PC-3 (cell line): ENCODE data around the gene ABCD3. TPM values are rescaled to one million over a fixed set of nuclear protein-coding genes. Genes with fewer than 3 reads are reported as not detected.

Experiments
- ATAC-seq: fragments of 200-7000 bp; cut with Tn5 transposase; 2 replicates; pipeline ENCODE4 v1.9.1; 2020; ENCODE audit warnings: mild to moderate bottlenecking, moderate library complexity
- BruUV-seq: library from RNA; stranded (reverse); fragments of 400-500 nt; replicated peaks from 2 replicates; lab custom pipeline; 2021; lab: Mats Ljungman, UMichigan
- CTCF ChIA-PET: fragments of 300-600 bp; sonication (Branson Sonifier 250); formaldehyde crosslinking; loops from one replicate; lab custom pipeline; 2022; ENCODE audit warnings: antibody characterized with exemption; lab: Charles Lee
- POLR2A ChIA-PET: fragments of 300-600 bp; sonication (Branson Sonifier 250); formaldehyde crosslinking; loops from one replicate; lab custom pipeline; 2022; ENCODE audit warnings: antibody characterized with exemption; ENCODE audit not compliant: unreplicated experiment; lab: Charles Lee
- DNase-seq: peaks from one replicate; pipeline ENCODE4 v3.0.0-alpha.2; 2015
- H2AFZ ChIP-seq: fragments of 300-600 bp; sonication (generic); 2 replicates; pipeline ENCODE4 v1.6.0; 2016; ENCODE audit warnings: antibody characterized with exemption, low read length
- H3F3A ChIP-seq: fragments of 300-600 bp; sonication (generic); one replicate; pipeline ENCODE4 v1.6.0; 2017; ENCODE audit warnings: antibody characterized with exemption, low read length, control low read depth, mild to moderate bottlenecking; ENCODE audit not compliant: unreplicated experiment
- H3K27ac ChIP-seq: fragments of 300-600 bp; sonication (generic); 2 replicates; pipeline ENCODE4 v1.5.1; 2016; ENCODE audit warnings: mild to moderate bottlenecking, low read length
- H3K27me3 ChIP-seq: fragments of 300-600 bp; sonication (generic); 2 replicates; pipeline ENCODE4 v1.6.1; 2016; ENCODE audit warnings: low read length, mixed read lengths
- H3K36me3 ChIP-seq: fragments of 300-600 bp; sonication (generic); 2 replicates; pipeline ENCODE4 v1.6.1; 2016; ENCODE audit warnings: low read depth, mixed run types, low read length, mixed read lengths
- H3K4me1 ChIP-seq: fragments of 300-600 bp; sonication (generic); 2 replicates; pipeline ENCODE4 v1.5.1; 2016; ENCODE audit warnings: low read length; ENCODE audit not compliant: insufficient read depth
- H3K4me2 ChIP-seq: fragments of 300-600 bp; sonication (generic); 2 replicates; pipeline ENCODE4 v1.6.0; 2016; ENCODE audit warnings: low read length
- H3K4me3 ChIP-seq: fragments of 300-600 bp; sonication (generic); 2 replicates; pipeline ENCODE4 v1.5.1; 2016; ENCODE audit warnings: mild to moderate bottlenecking, low read length, mixed read lengths
- H3K79me2 ChIP-seq: fragments of 300-600 bp; sonication (generic); 2 replicates; pipeline ENCODE4 v1.6.1; 2017; ENCODE audit warnings: low read length, mixed read lengths
- H3K9ac ChIP-seq: fragments of 300-600 bp; sonication (generic); 2 replicates; pipeline ENCODE4 v1.6.0; 2016; ENCODE audit warnings: mild to moderate bottlenecking, low read length
- H3K9me2 ChIP-seq: fragments of 300-600 bp; sonication (generic); replicated peaks from 2 replicates; pipeline ENCODE4 v1.6.1; 2016; ENCODE audit warnings: mixed run types, low read length, mixed read lengths
- H3K9me3 ChIP-seq: fragments of 300-600 bp; sonication (generic); 2 replicates; pipeline ENCODE4 v1.6.1; 2016; ENCODE audit warnings: low read length, mixed read lengths
- H4K20me1 ChIP-seq: fragments of 300-600 bp; sonication (generic); 2 replicates; pipeline ENCODE4 v1.6.1; 2016; ENCODE audit warnings: low read length, mixed read lengths
- EZH2 ChIP-seq: fragments of 300-600 bp; sonication (generic); IDR thresholded peaks from one replicate; pipeline ENCODE4 v1.6.1; 2017; ENCODE audit warnings: antibody characterized with exemption, mild to moderate bottlenecking, low read length; ENCODE audit not compliant: unreplicated experiment
- EZH2phosphoT487 ChIP-seq: fragments of 300-600 bp; sonication (generic); IDR thresholded peaks from 2 replicates; pipeline ENCODE4 v1.6.1; 2018; ENCODE audit warnings: mild to moderate bottlenecking, antibody characterized with exemption, low read length, borderline replicate concordance
- intact Hi-C: fragments of 100-400 bp; cut with micrococcal nuclease; formaldehyde crosslinking; loops from 2 replicates; pipeline ENCODE4 v1.9.0; 2023
- total RNA-seq: library from RNA; depleted of rRNA; stranded (reverse); fragments of >200 nt; gene quantifications from 2 replicates; pipeline ENCODE4 v1.2.3, GENCODE V29; 2014
- TF ChIP-seq, protein P1 (sequence below): fragments of 300-600 bp; sonication (generic); conservative IDR thresholded peaks from 2 replicates; pipeline ENCODE4 v1.5.1; 2017; ENCODE audit warnings: antibody characterized with exemption, low read depth, mild to moderate bottlenecking, low read length

ABCD3 gene
- total RNA-seq, 1 experiment from 2014 or later, result 36.3 TPM

DNA sequence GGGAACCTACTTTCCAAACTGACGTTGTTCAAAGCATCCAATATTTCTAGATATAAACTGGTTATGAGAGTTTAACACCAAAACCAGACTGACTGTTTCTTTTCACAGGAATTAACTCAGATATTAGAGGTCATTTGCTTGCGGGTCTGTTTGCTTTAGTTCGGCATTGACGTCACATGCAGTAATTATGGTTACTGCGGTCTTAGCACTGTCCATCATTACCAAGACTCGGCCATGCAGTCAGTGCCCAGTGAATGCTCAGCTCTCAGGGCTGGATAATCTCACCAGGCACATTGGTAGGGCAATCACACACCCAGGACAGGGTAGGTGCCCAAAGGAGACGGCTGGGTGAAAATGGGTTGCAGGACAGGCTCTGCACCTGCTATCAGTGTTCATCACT lies 133.3 kb downstream of the ABCD3 start:
- H4K20me1 ChIP-seq, result no peaks in the 10 kb centered on the region
- no peak overlapping the region for H3K4me3 ChIP-seq
- no peaks in the 10 kb centered on the region for H3K27me3 ChIP-seq
- BruUV-seq, result no TSS peak
- intact Hi-C loops, result no loop called here
- no peak overlapping the region for H3K27ac ChIP-seq
- H3K36me3 ChIP-seq, result no peaks in the 10 kb centered on the region
- H3K4me2 ChIP-seq, result no peak overlapping the region
- no peaks in the 10 kb centered on the region for H3K79me2 ChIP-seq
- CTCF ChIA-PET, result no interaction called here
- POLR2A ChIA-PET, result no interaction called here
- H2AFZ ChIP-seq, result no peak overlapping the region
- H3F3A ChIP-seq, result no peaks in the 10 kb centered on the region
- no peaks in the 10 kb centered on the region for H3K9me2 ChIP-seq
- H3K4me1 ChIP-seq, result peaks cover 24% of the 10 kb centered on the region
- TF ChIP-seq, protein P1, sequence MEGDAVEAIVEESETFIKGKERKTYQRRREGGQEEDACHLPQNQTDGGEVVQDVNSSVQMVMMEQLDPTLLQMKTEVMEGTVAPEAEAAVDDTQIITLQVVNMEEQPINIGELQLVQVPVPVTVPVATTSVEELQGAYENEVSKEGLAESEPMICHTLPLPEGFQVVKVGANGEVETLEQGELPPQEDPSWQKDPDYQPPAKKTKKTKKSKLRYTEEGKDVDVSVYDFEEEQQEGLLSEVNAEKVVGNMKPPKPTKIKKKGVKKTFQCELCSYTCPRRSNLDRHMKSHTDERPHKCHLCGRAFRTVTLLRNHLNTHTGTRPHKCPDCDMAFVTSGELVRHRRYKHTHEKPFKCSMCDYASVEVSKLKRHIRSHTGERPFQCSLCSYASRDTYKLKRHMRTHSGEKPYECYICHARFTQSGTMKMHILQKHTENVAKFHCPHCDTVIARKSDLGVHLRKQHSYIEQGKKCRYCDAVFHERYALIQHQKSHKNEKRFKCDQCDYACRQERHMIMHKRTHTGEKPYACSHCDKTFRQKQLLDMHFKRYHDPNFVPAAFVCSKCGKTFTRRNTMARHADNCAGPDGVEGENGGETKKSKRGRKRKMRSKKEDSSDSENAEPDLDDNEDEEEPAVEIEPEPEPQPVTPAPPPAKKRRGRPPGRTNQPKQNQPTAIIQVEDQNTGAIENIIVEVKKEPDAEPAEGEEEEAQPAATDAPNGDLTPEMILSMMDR, result no peak
- no peak for TF ChIP-seq EZH2phosphoT487
- no peak for TF ChIP-seq EZH2
- H3K9me3 ChIP-seq, result no peaks in the 10 kb centered on the region
- ATAC-seq (no peak), DNase-seq (no peak)
- H3K9ac ChIP-seq, result no peak overlapping the region

DNA sequence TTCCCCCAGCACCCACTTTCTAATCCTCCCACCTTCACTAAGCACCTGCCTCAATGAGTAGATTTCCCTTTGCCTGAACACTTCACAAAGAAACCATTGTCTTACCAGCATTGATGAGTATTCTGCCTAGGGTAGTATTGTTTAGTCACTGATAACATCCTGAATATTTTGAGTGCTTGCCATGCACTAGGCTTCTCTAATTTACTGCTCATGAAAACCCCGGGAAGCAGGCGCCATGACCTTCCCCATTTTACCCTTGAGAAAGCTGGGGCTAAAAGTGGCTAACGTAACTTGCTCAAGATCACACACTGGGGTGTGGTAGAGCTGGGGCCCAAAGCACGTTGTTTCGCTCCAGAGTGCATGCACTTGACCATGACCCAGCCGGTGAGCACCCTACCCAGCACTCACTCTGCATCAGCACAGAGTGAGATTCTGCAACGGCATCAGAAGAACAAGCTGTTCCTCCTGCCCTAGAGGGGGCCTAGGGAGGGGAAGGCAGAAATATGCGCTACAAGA lies 133.9 kb downstream of the ABCD3 start:
- Histone ChIP-seq H3K27me3 (no peaks in the 10 kb centered on the region), H3K27ac (no peak overlapping the region), H3K9me2 (no peaks in the 10 kb centered on the region), H3K36me3 (no peaks in the 10 kb centered on the region), H3K4me2 (0 out of 2 replicates have a peak overlapping the region, but pooled peaks have one; percentile 8), H3K4me3 (no peak overlapping the region), H3K9me3 (no peaks in the 10 kb centered on the region), H3F3A (no peaks in the 10 kb centered on the region), H2AFZ (no peak overlapping the region), H3K79me2 (no peaks in the 10 kb centered on the region), H4K20me1 (no peaks in the 10 kb centered on the region), H3K4me1 (peaks cover 24% of the 10 kb centered on the region), H3K9ac (no peak overlapping the region)
- TF ChIP-seq EZH2phosphoT487, result no peak
- TF ChIP-seq, protein P1, result no peak
- no peak for TF ChIP-seq EZH2
- POLR2A ChIA-PET, result interaction anchor here (0.5 kb wide), 1 partner anchor 474 kb away, joined by 3 read pairs; no protein-coding TSS in a partner anchor
- CTCF ChIA-PET, result no interaction called here
- peak; percentile 45 for ATAC-seq
- peak; percentile 54 for DNase-seq
- intact Hi-C loops, result no loop called here
- BruUV-seq, result no TSS peak

DNA sequence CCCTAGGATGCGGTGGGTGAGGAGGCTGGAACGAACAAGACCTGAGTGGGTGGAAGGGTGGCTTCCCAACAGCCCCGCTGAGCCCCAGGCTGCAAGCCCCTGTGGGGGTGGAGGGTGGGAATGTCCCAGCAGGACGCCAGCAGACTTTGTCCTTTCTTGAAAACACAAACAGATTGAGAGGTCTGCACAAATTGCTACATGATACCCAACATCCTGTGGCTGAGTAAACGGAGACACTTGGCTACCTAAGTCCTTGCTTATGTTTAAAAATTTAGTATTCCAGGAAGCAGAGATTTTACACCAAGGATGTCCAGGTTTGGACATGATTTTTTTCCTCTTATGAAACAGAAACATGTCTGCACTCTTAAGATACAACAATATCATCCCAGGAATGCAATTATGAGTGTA lies 135.1 kb downstream of the ABCD3 start:
- ChIA-PET CTCF (no interaction called here), POLR2A (no interaction called here)
- Histone ChIP-seq H3K4me1 (peaks cover 24% of the 10 kb centered on the region), H3K27ac (no peak overlapping the region), H3K9ac (no peak overlapping the region), H3K36me3 (no peaks in the 10 kb centered on the region), H3K9me3 (no peaks in the 10 kb centered on the region), H2AFZ (0 out of 2 replicates have a peak overlapping the region, but pooled peaks have one; percentile 14), H3K4me2 (0 out of 2 replicates have a peak overlapping the region, but pooled peaks have one; percentile 24), H4K20me1 (no peaks in the 10 kb centered on the region), H3K4me3 (no peak overlapping the region), H3K27me3 (no peaks in the 10 kb centered on the region), H3K9me2 (no peaks in the 10 kb centered on the region), H3F3A (no peaks in the 10 kb centered on the region), H3K79me2 (no peaks in the 10 kb centered on the region)
- intact Hi-C loops, result no loop called here
- peak; percentile 42 for ATAC-seq
- no TSS peak for BruUV-seq
- DNase-seq, result peak; percentile 28
- TF ChIP-seq EZH2 (no peak), EZH2phosphoT487 (no peak)
- TF ChIP-seq, protein P1, result no peak
